C4-2B (cell line): ENCODE data around the gene FXR2.
"Not testable (repeated sequence)": the region's sequence is repeated elsewhere in the genome, so short reads cannot be mapped to it uniquely, and the experiment has no call there.

Source experiments
- H3K27ac ChIP-seq: fragments of 450-650 bp; 2 replicates; pipeline ENCODE4 v1.5.1; 2017
- ZFX ChIP-seq: fragments of 450-650 bp; IDR thresholded peaks from 2 replicates; pipeline ENCODE4 v1.6.1; 2017
- TF ChIP-seq, protein P1 (sequence below): fragments of 450-650 bp; conservative IDR thresholded peaks from 2 replicates; pipeline ENCODE4 v1.5.1; 2017; ENCODE audit warnings: mild to moderate bottlenecking

Gene FXR2

DNA sequence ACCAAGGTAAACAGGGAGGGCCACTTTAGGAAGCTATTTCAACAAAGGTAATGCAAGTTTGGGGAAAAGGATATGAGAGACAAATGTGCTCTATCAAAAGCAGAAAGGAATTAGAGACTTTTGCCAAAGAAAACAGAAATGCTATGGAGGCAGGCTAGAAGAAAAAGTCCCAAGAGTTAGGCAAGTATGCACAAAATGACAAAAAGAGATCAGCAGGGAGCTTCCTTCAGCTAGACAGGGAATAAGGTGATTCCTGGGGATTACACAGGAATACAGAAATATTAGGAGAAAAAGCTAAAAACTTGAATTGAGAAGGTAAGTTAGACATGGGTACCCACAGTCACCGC lies 2.4 kb downstream of the FXR2 start:
- TF ChIP-seq, protein P1, sequence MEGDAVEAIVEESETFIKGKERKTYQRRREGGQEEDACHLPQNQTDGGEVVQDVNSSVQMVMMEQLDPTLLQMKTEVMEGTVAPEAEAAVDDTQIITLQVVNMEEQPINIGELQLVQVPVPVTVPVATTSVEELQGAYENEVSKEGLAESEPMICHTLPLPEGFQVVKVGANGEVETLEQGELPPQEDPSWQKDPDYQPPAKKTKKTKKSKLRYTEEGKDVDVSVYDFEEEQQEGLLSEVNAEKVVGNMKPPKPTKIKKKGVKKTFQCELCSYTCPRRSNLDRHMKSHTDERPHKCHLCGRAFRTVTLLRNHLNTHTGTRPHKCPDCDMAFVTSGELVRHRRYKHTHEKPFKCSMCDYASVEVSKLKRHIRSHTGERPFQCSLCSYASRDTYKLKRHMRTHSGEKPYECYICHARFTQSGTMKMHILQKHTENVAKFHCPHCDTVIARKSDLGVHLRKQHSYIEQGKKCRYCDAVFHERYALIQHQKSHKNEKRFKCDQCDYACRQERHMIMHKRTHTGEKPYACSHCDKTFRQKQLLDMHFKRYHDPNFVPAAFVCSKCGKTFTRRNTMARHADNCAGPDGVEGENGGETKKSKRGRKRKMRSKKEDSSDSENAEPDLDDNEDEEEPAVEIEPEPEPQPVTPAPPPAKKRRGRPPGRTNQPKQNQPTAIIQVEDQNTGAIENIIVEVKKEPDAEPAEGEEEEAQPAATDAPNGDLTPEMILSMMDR, result no peak
- TF ChIP-seq ZFX, result no peak
- H3K27ac ChIP-seq, result peak overlapping the region; percentile 97

DNA sequence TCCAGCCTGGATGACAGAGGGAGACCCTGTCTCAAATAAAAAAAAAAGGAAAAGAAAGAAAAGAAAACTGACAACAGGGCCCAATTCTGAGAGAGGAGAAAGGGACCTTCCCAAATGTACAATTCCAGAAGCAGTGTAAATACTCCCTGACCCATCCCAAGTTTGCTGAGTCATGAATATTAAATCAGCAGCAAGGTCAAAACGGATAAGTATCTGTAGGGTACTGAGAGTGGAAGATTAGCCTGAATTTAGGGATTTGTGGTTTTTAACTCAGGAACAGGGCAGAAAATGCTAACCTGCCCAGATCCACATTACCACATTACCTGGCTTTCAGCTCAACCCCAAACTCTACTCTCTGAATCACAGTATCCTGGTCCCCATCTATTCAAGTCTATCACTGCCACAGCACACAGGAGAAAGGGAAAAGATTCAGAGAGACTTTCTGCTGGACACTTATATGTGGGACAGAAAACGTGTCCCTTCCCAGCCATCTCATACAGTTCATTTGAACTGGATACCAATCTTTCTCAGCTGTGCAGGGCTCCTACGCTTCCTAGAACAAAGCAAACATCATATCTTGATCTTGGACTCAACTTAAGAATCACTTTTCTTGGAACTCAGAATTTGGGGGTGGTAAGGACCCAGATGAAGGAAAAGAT lies 2.9 kb downstream of the FXR2 start:
- peak overlapping the region; percentile 13 for H3K27ac ChIP-seq
- TF ChIP-seq ZFX, result no peak
- TF ChIP-seq, protein P1, result no peak

DNA sequence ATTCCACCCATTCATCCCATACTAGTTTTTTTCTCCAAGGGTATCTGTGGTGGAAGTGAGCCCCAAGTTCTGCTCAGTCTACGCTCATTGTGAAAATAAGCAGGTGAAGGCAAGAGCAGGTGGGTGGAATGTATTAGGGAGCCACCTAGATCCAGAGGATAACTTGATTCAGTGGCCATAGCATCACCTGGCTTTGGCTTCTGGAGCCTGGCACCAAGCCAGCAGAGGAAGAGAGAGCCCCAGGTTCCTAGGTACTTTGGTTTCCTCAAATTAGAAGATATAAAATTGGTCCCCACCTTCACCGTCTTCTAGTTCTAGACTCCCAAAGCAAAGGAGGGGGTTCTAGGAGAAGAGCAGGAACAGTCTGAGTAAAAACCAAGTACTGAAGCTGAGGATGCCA lies 4.1 kb downstream of the FXR2 start:
- H3K27ac ChIP-seq, result no peak overlapping the region
- no peak for TF ChIP-seq ZFX
- TF ChIP-seq, protein P1, result no peak

DNA sequence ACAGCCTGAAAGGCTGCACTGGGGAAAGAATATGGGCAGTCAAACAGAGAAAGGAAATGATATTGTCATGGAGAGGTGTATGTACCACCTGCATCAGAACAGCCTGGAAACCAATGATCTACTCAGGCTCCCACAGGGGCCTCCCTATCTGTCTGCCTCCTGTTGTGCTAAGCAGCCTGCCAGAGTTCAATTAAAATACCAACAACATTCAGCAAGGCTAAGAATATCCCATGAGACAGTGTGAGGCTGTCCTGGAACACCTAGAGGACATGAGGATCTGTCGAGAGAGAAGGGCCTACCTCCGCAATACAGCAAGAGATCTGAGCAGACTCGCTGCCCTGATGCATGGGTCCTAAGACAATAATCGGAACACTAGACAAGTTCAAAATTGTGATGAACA lies 8.4 kb downstream of the FXR2 start:
- H3K27ac ChIP-seq, result no peak overlapping the region
- no peak for TF ChIP-seq ZFX
- TF ChIP-seq, protein P1, result no peak

DNA sequence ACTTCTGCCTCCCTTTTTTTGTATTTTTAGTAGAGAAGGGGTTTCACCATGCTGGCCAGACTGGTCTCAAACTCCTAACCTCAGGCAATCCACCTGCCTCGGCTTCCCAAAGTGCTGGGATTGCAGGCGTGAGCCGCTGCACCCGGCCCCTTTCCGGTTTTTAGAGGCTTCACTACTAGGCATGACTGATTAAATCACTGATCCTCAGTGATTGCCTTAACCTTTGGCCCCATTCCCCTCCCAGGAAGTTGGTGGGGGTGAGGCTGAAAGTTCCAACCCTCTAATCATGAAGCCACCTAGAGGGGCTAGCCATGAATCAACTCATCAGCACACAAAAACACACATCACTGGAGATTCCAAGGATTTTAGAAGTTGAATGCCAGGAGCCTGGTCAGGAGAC lies 17.1 kb downstream of the FXR2 start:
- H3K27ac ChIP-seq, result not testable (repeated sequence)

DNA sequence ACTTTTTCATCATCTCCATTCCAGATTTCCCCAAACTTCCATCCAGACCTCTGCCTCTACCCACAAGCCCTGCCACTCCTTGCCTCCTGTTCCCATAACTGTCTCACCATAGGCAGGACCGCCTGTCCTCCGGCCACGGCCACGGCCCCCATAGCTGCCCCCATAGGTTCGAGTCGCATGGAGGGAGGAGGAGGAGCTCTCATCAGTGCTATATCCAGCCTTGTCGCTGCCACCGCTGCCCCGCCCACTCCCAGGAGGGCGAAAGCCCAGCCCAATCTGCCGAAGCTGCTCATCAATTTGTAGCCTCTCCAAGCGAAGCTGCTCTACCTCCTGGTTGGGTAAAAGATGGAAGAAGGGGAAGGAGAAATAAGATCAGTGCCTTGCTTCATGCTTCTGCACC lies 21.4 kb downstream of the FXR2 start:
- TF ChIP-seq ZFX, result no peak
- TF ChIP-seq, protein P1, result no peak
- H3K27ac ChIP-seq, result no peak overlapping the region

DNA sequence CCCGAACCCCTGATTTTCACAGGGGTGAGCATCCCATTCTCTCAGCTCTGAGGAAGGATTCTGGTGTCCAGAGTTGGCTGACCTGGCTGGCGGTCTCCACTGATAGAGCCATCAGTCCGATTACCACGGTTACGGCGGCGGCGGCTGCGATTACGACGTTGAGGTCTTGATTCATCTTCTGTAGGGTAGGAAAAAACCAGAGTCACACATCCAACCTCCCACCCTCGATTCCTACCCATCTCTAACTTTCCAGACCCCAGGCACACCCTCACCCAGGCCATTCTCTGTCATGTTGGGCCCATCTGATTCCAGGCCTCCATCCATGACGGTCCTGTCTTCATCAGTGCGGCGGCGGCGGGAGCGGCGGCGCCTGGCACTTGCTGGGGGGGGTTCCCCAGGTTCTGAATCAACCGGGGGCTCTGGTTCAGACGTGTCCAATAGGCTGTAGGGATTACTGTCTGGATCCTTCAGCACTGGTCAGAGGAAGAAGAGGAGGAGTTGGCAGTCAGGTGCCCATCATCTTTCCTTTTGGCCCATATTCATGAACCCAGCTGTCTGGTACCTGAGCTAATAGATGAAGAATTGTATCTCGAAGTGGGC lies 22.2 kb downstream of the FXR2 start:
- no peak for TF ChIP-seq ZFX
- TF ChIP-seq, protein P1, result no peak
- H3K27ac ChIP-seq, result no peak overlapping the region

DNA sequence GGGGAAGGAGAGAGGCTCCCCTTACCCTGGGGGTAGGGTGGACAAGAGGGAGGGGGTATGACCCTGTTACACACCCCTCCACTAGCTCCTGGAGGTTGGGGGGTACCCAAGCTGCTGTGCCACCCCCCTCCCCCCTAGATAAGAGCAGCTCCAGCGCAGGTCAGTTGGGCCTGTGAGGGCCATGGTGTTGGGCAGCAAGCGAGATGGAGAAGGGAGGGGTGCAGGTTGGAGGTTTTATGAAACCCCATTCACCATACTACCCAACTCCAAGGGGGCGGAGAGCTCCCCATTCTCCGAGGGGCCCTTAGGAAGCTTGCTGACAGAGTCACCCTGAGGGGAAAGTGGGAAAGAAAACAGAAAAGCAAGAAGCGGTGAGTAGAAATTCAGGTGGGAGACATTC lies 23.1 kb downstream of the FXR2 start:
- no peak overlapping the region for H3K27ac ChIP-seq
- no peak for TF ChIP-seq ZFX
- TF ChIP-seq, protein P1, result no peak
